Tibial nerve (tissue), 4 donors: ENCODE data around the gene TSHZ1. TPM values are rescaled to one million over a fixed set of nuclear protein-coding genes. Genes with fewer than 3 reads are reported as not detected.
A peak's percentile ranks its signal among the peaks of the same experiment; 100 is the strongest.

Experiments used
- DNase-seq, 2 donors: peaks; one replicate each; pipeline ENCODE4 v3.0.0-alpha.2; 2019; ENCODE audit warnings: low spot score in 2 of 2
- H3K27ac ChIP-seq, 4 donors: fragments of 200-600 bp; sonication (generic) in 3 of 4; one replicate each; pipeline ENCODE4 v1.5.1; 2017 to 2019; ENCODE audit warnings: mild to moderate bottlenecking in 1 of 4
- H3K27me3 ChIP-seq, 2 donors: fragments of 200-600 bp; sonication (generic) in 1 of 2; one replicate each; pipeline versions ENCODE4 v1.5.1 to v1.6.0; 2017 to 2019
- H3K36me3 ChIP-seq, 3 donors: fragments of 200-600 bp; sonication (generic); one replicate each; pipeline ENCODE4 v1.5.1; 2018 to 2019
- H3K4me1 ChIP-seq, 4 donors: fragments of 200-600 bp; sonication (generic) in 3 of 4; one replicate each; pipeline ENCODE4 v1.5.1; 2017 to 2019
- H3K4me3 ChIP-seq, 4 donors: fragments of 200-600 bp; sonication (generic) in 3 of 4; one replicate each; pipeline ENCODE4 v1.5.1; 2017 to 2019; ENCODE audit warnings: mild to moderate bottlenecking in 1 of 4, moderate library complexity in 1 of 4
- H3K9me3 ChIP-seq, 4 donors: fragments of 200-600 bp; sonication (generic) in 3 of 4; one replicate each; pipeline ENCODE4 v1.5.1; 2017 to 2019
- CTCF ChIP-seq, 5 experiments: fragments of 200-600 bp in 3 of 5; fragments of 450-650 bp in 2 of 5; sonication (generic) in 3 of 5; IDR thresholded peaks; one replicate each; pipeline ENCODE4 v1.5.1; 2016 to 2019; ENCODE audit warnings: antibody characterized with exemption in 5 of 5, mild to moderate bottlenecking in 3 of 5, moderate library complexity in 2 of 5
- EP300 ChIP-seq, 2 donors: sonication (generic); formaldehyde crosslinking; IDR thresholded peaks; one replicate each; pipeline ENCODE4 v1.6.1; 2017; ENCODE audit warnings: antibody characterized with exemption in 2 of 2, mild to moderate bottlenecking in 1 of 2
- POLR2A ChIP-seq, 2 donors: fragments of 450-650 bp; IDR thresholded peaks; one replicate each; pipeline ENCODE4 v1.6.1; 2017; ENCODE audit warnings: antibody characterized with exemption in 2 of 2, mild to moderate bottlenecking in 2 of 2, moderate library complexity in 2 of 2
- WGBS, 2 donors: methylation state at CpG; one replicate each; pipeline ENCODE4 v1.1.5; 2018; 5-methylcytosine and 5-hydroxymethylcytosine counted together
- total RNA-seq, 4 donors: library from RNA; depleted of rRNA; stranded (reverse); fragments of >200 nt; gene quantifications; one replicate each; pipeline ENCODE4 v1.1.0, GENCODE V29; 2016

Gene TSHZ1
- total RNA-seq, 4 donors from 2014 or later: 15.6 to 23.7 (median 18.3) TPM

DNA sequence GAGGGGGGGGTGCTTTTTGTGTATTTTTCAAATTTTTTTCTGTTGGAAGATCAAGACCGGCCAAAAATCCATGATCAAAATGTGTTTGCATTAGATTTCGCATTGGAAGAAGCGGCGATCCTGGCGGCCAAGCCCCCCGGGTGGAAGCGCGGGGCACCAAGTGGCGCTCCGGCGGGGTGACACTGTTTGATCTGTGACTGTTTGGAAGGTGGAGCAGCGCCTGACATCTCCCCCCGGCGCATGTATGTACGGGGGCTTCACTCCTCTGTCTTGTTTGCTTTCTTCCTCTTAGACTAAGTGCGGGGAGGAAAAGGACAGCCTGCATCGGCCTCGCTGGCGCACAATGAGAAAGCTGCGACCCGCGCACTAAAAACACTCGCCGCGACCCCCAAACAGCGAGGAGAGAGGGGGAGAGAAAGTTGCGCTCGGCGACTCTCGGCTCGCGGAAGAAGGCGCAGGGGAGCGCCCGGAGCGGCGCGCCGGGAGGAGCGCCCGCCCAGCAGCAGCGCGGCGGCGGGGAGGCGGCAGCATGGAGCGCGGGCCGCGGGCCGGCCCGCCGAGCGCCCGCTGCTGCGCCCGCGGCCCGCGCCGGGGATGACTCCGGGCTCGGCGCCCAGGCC lies 515 bp downstream of the TSHZ1 start:
- Histone ChIP-seq H3K27me3 (no peaks in the 10 kb centered on the region), H3K27ac (peak overlapping the region; percentile 94 to 97 (median 96)), H3K9me3 (no peaks in the 10 kb centered on the region), H3K4me1 (peaks cover 0 to 62% (median 43%) of the 10 kb centered on the region in 4 donors), H3K36me3 (no peaks in the 10 kb centered on the region), H3K4me3 (peak overlapping the region; percentile 80 to 100 (median 84))
- no peak for DNase-seq
- WGBS, 2 donors: 0 to 1% methylated on average over 41 to 42 of the region's 64 CpGs
- TF ChIP-seq CTCF (IDR thresholded peaks at IDR 0.05): no peak
- no peak for TF ChIP-seq EP300 (IDR thresholded peaks at IDR 0.05)
- TF ChIP-seq POLR2A (IDR thresholded peaks at IDR 0.05): no peak

GRCh38 chr18:75211626-75211952 lies 992 bp downstream of the TSHZ1 start:
- Histone ChIP-seq H3K27ac (peak overlapping the region; percentile 54 to 93 (median 83)), H3K4me1 (peaks cover 0 to 62% (median 40%) of the 10 kb centered on the region in 4 donors), H3K27me3 (no peaks in the 10 kb centered on the region), H3K4me3 (peak overlapping the region; percentile 40 to 80 (median 70)), H3K9me3 (no peaks in the 10 kb centered on the region), H3K36me3 (no peaks in the 10 kb centered on the region)
- no peak for TF ChIP-seq CTCF (IDR thresholded peaks at IDR 0.05)
- TF ChIP-seq POLR2A (IDR thresholded peaks at IDR 0.05): no peak
- no peak for TF ChIP-seq EP300 (IDR thresholded peaks at IDR 0.05)
- DNase-seq: no peak
- WGBS, 2 donors: 0% methylated on average over 15 to 31 of the region's 66 CpGs

DNA sequence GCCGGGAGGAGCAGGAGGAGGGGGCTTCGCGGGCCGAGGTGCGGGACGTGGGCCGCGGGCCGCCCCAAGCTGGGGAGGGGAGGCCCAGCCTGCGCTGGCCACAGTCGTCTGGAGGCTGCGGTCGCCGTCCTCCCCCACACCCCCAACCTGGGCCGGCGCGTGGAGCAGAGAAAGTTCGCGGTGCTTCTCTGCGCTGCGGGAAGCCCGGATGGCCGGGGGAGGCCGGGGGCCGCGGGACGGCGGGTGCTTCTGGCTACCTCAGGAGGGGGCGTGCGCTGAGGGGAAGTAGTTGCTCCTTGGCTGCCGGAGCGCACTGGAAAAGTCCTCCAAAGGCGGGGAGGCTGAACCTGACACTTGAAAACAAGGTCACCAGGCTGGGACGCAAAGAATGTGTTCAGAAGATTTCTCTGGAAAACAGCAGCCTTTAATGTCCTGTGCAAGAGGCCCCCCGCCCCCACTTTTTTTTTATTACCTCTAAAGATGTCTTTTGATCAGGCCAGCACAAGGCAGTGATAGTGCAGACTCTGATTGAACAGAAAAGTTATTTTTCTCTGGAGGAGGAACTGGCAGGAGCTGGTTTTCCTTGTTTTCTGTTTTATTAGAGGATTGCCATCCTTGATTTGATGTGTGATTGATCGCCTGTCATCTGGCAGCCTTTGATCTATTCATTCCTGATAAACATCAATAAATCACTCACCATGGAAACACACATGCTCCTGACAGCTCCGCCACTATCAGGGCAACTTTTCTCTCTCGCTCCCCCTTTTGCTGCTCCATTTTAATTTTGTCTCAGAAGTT lies 1.6 kb downstream of the TSHZ1 start:
- Histone ChIP-seq H3K27ac (peak overlapping the region; percentile 54 to 93 (median 83)), H3K36me3 (no peaks in the 10 kb centered on the region), H3K4me3 (peak overlapping the region; percentile 40 to 80 (median 70)), H3K9me3 (no peaks in the 10 kb centered on the region), H3K27me3 (no peaks in the 10 kb centered on the region), H3K4me1 (peaks cover 0 to 62% (median 40%) of the 10 kb centered on the region in 4 donors)
- DNase-seq: peak in 1 of 2 donors; percentile 40
- WGBS, 2 donors: 4 to 12% methylated on average over 7 to 25 of the region's 38 CpGs
- TF ChIP-seq EP300 (IDR thresholded peaks at IDR 0.05): no peak
- no peak for TF ChIP-seq POLR2A (IDR thresholded peaks at IDR 0.05)
- no peak for TF ChIP-seq CTCF (IDR thresholded peaks at IDR 0.05)

DNA sequence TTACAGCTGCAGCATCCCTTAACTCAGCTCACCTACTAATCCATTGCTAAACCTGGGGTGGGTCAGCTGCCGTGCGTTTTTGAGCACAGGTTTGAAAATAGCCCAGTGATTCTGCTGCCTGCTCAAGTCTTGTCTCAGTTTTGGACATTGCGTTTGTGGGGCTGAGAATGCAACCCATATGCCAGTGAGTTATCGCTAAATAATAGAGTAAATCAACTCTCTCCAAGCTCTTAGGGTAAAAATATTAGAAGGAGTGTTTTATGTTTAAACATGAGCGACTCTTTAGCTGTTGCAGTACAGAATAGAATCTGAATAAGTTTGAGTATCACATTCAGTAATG lies 2.1 kb downstream of the TSHZ1 start:
- TF ChIP-seq EP300 (IDR thresholded peaks at IDR 0.05): no peak
- TF ChIP-seq CTCF (IDR thresholded peaks at IDR 0.05): no peak
- no peak for TF ChIP-seq POLR2A (IDR thresholded peaks at IDR 0.05)
- Histone ChIP-seq H3K36me3 (no peaks in the 10 kb centered on the region), H3K9me3 (no peaks in the 10 kb centered on the region), H3K27ac (peak overlapping the region in 3 of 4 donors; percentile 54 to 93 (median 85)), H3K4me1 (peaks cover 0 to 63% (median 38%) of the 10 kb centered on the region in 4 donors), H3K27me3 (no peaks in the 10 kb centered on the region), H3K4me3 (peak overlapping the region; percentile 40 to 80 (median 70))
- DNase-seq: no peak
- WGBS, 2 donors: 38 to 49% methylated on average over 5 of the region's 5 CpGs
